Right renal cortex interstitium (tissue), 3 donors: Measurements from ENCODE around the gene ZNF865. TPM values are rescaled to one million over a fixed set of nuclear protein-coding genes. Genes with fewer than 3 reads are reported as not detected.

Experiments used
- DNase-seq, 3 donors: peaks; one replicate each; pipeline ENCODE4 v3.0.0-alpha.2; 2013; ENCODE audit warnings: low read depth in 3 of 3, low spot score in 2 of 3
- polyA plus RNA-seq, 3 donors: library from polyadenylated mRNA; unstranded; fragments of 120-200 nt; gene quantifications; one replicate each; pipeline ENCODE4 v1.2.1, GENCODE V29; 2013; ENCODE audit not compliant: insufficient read length in 3 of 3

ZNF865 gene
- polyA plus RNA-seq, 3 donors: 5.1 to 7.0 (median 6.1) TPM

DNA sequence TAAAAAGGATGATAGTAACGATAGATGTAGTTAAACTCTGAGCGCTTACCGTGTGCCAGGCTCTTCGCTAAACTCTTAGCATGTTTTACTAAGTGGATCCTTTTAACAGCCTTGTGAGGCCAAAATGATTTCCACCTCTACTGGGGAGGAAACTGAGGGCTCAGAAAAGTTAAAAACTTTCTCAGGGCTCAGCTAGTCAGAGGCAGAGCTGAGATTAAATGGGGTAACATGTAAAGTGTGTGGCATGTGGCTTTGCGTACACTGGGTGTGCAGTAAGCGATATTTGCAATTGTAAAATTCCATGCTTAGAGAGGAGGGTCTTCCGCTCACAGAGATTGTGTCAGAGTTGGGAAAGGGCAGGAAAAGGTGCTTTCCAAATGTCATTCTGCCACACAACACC lies 51.1 kb downstream of the ZNF865 start:
- DNase-seq: no peak

- DNase-seq: no peak
Observed at GRCh38 chr19:55656988-55657747, 51.7 kb downstream of the ZNF865 start.

GRCh38 chr19:55658846-55659459 lies 53.5 kb downstream of the ZNF865 start:
- DNase-seq: no peak

GRCh38 chr19:55659822-55660221 lies 54.4 kb downstream of the ZNF865 start:
- DNase-seq: no peak

DNA sequence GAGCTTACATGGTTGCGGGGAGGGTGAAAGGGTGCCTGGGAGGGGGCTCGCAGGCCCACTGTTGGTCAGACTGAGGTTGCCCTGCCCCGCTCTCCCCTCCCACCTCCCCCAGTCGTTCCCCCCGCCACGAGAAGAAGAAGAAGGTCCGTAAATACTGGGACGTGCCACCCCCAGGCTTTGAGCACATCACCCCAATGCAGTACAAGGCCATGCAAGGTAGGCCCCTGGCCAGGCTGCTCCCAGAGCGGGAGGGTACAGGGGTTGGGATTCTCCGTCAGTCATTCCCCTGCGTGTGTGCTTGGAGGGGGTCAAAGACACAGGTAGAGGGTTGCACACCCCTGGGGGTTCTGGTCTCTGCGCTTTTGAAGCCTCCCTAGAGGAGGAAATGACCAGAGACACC lies 55.0 kb downstream of the ZNF865 start:
- DNase-seq: no peak

DNA sequence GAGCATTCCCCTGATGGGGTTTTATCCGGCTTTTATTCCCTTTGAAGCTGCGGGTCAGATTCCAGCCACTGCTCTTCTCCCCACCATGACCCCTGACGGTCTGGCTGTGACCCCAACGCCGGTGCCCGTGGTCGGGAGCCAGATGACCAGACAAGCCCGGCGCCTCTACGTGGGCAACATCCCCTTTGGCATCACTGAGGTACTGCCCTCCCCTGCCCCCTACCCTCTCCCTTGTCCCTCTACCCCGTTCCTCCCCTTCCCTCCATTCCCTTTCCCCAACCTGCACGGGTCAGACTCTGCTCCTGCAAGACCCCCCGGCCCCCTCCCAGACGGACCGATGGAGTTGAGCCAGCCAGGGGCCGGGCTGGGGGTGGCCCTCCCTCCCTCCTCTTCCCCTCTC lies 55.5 kb downstream of the ZNF865 start:
- no peak for DNase-seq

DNA sequence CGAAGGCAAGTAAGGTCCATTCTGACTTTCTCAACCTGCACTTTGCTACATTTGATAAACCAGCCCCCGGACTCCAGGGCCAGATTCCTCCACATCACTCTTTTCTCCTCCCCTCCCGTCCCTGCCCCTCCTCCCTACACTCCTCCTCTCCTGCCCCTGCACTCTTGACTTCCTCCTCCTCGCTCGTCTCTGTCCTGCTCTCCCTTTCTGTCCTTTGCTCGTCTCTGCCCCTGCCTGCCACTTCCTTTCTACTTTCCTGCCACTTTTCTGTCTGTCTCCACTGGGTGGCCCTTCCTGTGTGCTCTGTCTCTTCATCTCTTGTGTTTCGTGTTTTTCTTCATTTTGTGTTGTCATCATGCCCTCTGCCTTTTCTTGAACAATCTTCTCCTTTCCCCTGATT lies 56.4 kb downstream of the ZNF865 start:
- DNase-seq: no peak

DNA sequence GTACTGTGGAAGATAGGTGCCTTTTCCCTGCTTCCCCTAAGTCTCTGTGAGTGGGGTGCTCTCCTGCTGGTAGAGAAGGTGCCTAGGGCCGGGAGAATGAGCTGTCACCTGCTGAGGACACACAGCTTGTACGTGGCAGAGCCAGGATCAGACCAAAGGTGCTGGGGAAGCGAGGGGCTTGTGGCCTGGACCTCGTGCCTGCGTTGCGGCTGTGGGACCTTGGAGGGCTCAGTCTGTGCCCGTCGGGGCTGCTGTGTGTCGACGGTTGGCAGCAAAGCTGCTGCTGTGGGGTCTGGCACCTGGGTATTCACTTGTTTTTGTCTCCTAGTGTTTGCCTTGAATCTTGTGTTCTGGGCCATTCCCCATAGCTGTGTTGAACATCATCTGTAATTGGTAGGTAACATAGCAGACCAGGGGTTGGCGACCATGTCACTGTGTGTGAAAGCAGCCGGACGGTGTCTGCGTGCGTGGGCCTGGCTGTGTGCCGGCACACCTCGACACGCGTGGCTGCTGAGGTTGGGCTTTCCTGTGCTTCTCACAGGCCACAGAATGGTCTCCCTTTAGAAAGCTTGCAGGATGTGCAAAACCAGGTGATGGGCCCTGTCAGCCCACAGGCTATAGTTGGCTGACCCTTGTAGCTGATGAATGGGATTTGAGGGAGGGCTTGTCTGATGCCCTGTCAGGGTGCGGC lies 58.5 kb downstream of the ZNF865 start:
- DNase-seq: no peak

- no peak for DNase-seq
Observed at GRCh38 chr19:55666343-55667005, 61.0 kb downstream of the ZNF865 start.

Other genes starting within 250 kb of the ZNF865 start
- under 1 TPM in 1 of 3 donors, not detected in 2; 0.06 TPM for gene GARIN5B, start 242.4 kb upstream of the ZNF865 start, polyA plus RNA-seq
- 1 to 10 TPM in 1 of 3 donors, under 1 TPM in 2; 0.69 to 1.0 (median 0.90) TPM for gene IL11, start 235.2 kb upstream of the ZNF865 start, polyA plus RNA-seq
- gene TMEM190, start 228.8 kb upstream of the ZNF865 start, polyA plus RNA-seq: under 1 TPM in 2 of 3 donors, not detected in 1; 0.23 to 0.36 TPM
- under 1 TPM; 0.15 to 0.42 (median 0.32) TPM for gene TMEM238, start 221.4 kb upstream of the ZNF865 start, polyA plus RNA-seq
- 100 to 1,000 TPM; 731 to 916 (median 764) TPM for gene RPL28, start 219.7 kb upstream of the ZNF865 start, polyA plus RNA-seq
- gene UBE2S, start 197.9 kb upstream of the ZNF865 start, polyA plus RNA-seq: 10 to 100 TPM; 38.8 to 53.3 (median 46.7) TPM
- gene SHISA7, start 162.3 kb upstream of the ZNF865 start, polyA plus RNA-seq: under 1 TPM; 0.11 to 0.19 (median 0.13) TPM
- 10 to 100 TPM; 28.7 to 38.3 (median 31.9) TPM for gene ISOC2, start 144.0 kb upstream of the ZNF865 start, polyA plus RNA-seq
- gene C19orf85, start 140.9 kb upstream of the ZNF865 start, polyA plus RNA-seq: not detected
- 1 to 10 TPM; 2.0 to 3.0 (median 3.0) TPM for gene ZNF628, start 129.0 kb upstream of the ZNF865 start, polyA plus RNA-seq
- gene NAT14, start 120.5 kb upstream of the ZNF865 start, polyA plus RNA-seq: 10 to 100 TPM; 44.7 to 51.7 (median 45.9) TPM
- 1 to 10 TPM; 1.1 to 1.6 (median 1.2) TPM for gene SSC5D, start 117.2 kb upstream of the ZNF865 start, polyA plus RNA-seq
- under 1 TPM; 0.37 to 0.51 (median 0.50) TPM for gene SBK2, start 68.5 kb upstream of the ZNF865 start, polyA plus RNA-seq
- gene SBK3, start 60.1 kb upstream of the ZNF865 start, polyA plus RNA-seq: under 1 TPM in 2 of 3 donors, not detected in 1; 0.15 to 0.21 TPM
- 10 to 100 TPM; 11.8 to 13.2 (median 13.1) TPM for gene ZNF579, start 24.8 kb upstream of the ZNF865 start, polyA plus RNA-seq
- 10 to 100 TPM; 16.6 to 18.9 (median 17.7) TPM for gene FIZ1, start 6.1 kb upstream of the ZNF865 start, polyA plus RNA-seq
- gene ZNF524, start 5.4 kb upstream of the ZNF865 start, polyA plus RNA-seq: 1 to 10 TPM; 6.0 to 8.1 (median 6.6) TPM
- gene ZNF784, start 18.9 kb downstream of the ZNF865 start, polyA plus RNA-seq: 10 to 100 TPM in 2 of 3 donors, 1 to 10 TPM in 1; 9.1 to 10.8 (median 10.0) TPM
- 10 to 100 TPM; 33.3 to 39.6 (median 38.2) TPM for gene ZNF580, start 35.4 kb downstream of the ZNF865 start, polyA plus RNA-seq
- gene ZNF581, start 38.0 kb downstream of the ZNF865 start, polyA plus RNA-seq: 10 to 100 TPM; 22.1 to 24.5 (median 24.2) TPM
- gene CCDC106, start 42.6 kb downstream of the ZNF865 start, polyA plus RNA-seq: 10 to 100 TPM; 19.1 to 20.8 (median 20.8) TPM
- gene U2AF2, start 49.4 kb downstream of the ZNF865 start, polyA plus RNA-seq: 100 to 1,000 TPM; 156 to 170 (median 157) TPM
- gene EPN1, start 69.6 kb downstream of the ZNF865 start, polyA plus RNA-seq: 100 to 1,000 TPM in 1 of 3 donors, 10 to 100 TPM in 2; 82.7 to 104 (median 85.8) TPM
- gene NLRP9, start 132.8 kb downstream of the ZNF865 start, polyA plus RNA-seq: under 1 TPM in 1 of 3 donors, not detected in 2; 0.07 TPM
- not detected for gene RFPL4A, start 153.4 kb downstream of the ZNF865 start, polyA plus RNA-seq
- gene RFPL4AL1, start 163.5 kb downstream of the ZNF865 start, polyA plus RNA-seq: under 1 TPM in 1 of 3 donors, not detected in 2; 0.24 TPM
- gene NLRP11, start 226.4 kb downstream of the ZNF865 start, polyA plus RNA-seq: under 1 TPM; 0.13 to 0.19 (median 0.15) TPM
- gene NLRP4, start 230.9 kb downstream of the ZNF865 start, polyA plus RNA-seq: not detected